H1 (cell line): ENCODE data around the gene SLC4A1AP. TPM values are rescaled to one million over a fixed set of nuclear protein-coding genes. Genes with fewer than 3 reads are reported as not detected.

Experiments
- POLR2A ChIP-seq, 2 experiments: IDR thresholded peaks; 1 replicate in 1 of 2; 2 replicates in 1 of 2; pipeline ENCODE4 v1.6.1; 2011; ENCODE audit warnings: low read depth in 2 of 2, low read length in 2 of 2, mild to moderate bottlenecking in 2 of 2; ENCODE audit errors: control extremely low read depth in 1 of 2
- polyA plus RNA-seq, 7 experiments: library from polyadenylated mRNA; depleted of rRNA in 3 of 7; stranded (reverse) in 5 of 7; unstranded in 2 of 7; fragments of >200 nt in 5 of 7; fragments of 200-250 nt in 2 of 7; gene quantifications; 1 replicate in 5 of 7; 2 replicates in 1 of 7; 4 replicates in 1 of 7; pipeline versions ENCODE4 v1.2.1 to v1.2.3, GENCODE V29; 2011 to 2013; ENCODE audit warnings: missing spikeins in 2 of 7, mixed read lengths in 2 of 7
- total RNA-seq: library from RNA; stranded (reverse); fragmentation: NEBNext Ultra II Directional; extraction: Animal tissue kit (Norgen Biotek cat#: 25700); gene quantifications from 2 replicates; pipeline ENCODE4 v1.2.1, GENCODE V29; 2021

Gene SLC4A1AP
- total and polyA plus RNA-seq, 2 of the 8 experiments (the other 6 are each of a cell fraction or from before 2014, with no cell fraction given), result 8.1 to 18.4 TPM

- no peak for TF ChIP-seq POLR2A (IDR thresholded peaks at IDR 0.05; ENCODE audit: control extremely low read depth in 1 of 2, low read depth in 2 of 2, low read length in 2 of 2)
- TF ChIP-seq, all 59 proteins: peak for 0
Measured at GRCh38 chr2:27717070-27717795, 53.5 kb downstream of the SLC4A1AP start (continued).
